MM.1S (cell line): ENCODE results near the gene TSSC4.
"Not testable (repeated sequence)": the region's sequence is repeated elsewhere in the genome, so short reads cannot be mapped to it uniquely, and the experiment has no call there.

Experiments used
- DNase-seq: peaks from one replicate; pipeline ENCODE4 v3.0.0-alpha.2; 2015
- H2AFZ ChIP-seq: fragments of 300-600 bp; sonication (generic); 2 replicates; pipeline ENCODE4 v1.6.0; 2016; ENCODE audit warnings: antibody characterized with exemption, low read length
- H3F3A ChIP-seq: fragments of 300-600 bp; sonication (generic); 2 replicates; pipeline ENCODE4 v1.6.1; 2016; ENCODE audit warnings: mild to moderate bottlenecking, antibody characterized with exemption, low read length, moderate library complexity, mixed read lengths; ENCODE audit not compliant: insufficient read depth
- H3K27ac ChIP-seq: fragments of 300-600 bp; sonication (generic); 2 replicates; pipeline ENCODE4 v1.5.1; 2016; ENCODE audit warnings: mild to moderate bottlenecking, low read length
- H3K27me3 ChIP-seq: fragments of 300-600 bp; sonication (generic); replicated peaks from 2 replicates; pipeline ENCODE4 v1.6.0; 2016; ENCODE audit warnings: low read length; ENCODE audit not compliant: insufficient read depth
- H3K36me3 ChIP-seq: fragments of 300-600 bp; sonication (generic); replicated peaks from 2 replicates; pipeline ENCODE4 v1.6.1; 2016; ENCODE audit warnings: mild to moderate bottlenecking, low read length, mixed read lengths; ENCODE audit not compliant: insufficient read depth
- H3K4me1 ChIP-seq: fragments of 300-600 bp; sonication (generic); 2 replicates; pipeline ENCODE4 v1.6.1; 2016; ENCODE audit warnings: low read length, mixed read lengths
- H3K4me2 ChIP-seq: fragments of 300-600 bp; sonication (generic); 2 replicates; pipeline ENCODE4 v1.6.0; 2016; ENCODE audit warnings: low read depth, low read length
- H3K4me3 ChIP-seq: fragments of 300-600 bp; sonication (generic); 2 replicates; pipeline ENCODE4 v1.5.1; 2016; ENCODE audit warnings: low read length, mixed read lengths
- H3K79me2 ChIP-seq: fragments of 300-600 bp; sonication (generic); 2 replicates; pipeline ENCODE4 v1.6.1; 2016; ENCODE audit warnings: mixed run types, low read length, mixed read lengths
- H3K9ac ChIP-seq: fragments of 300-600 bp; sonication (generic); 2 replicates; pipeline ENCODE4 v1.6.1; 2016; ENCODE audit warnings: low read length, mixed read lengths
- H3K9me2 ChIP-seq: fragments of 300-600 bp; sonication (generic); replicated peaks from 2 replicates; pipeline ENCODE4 v1.6.1; 2016; ENCODE audit warnings: mild to moderate bottlenecking, low read length, mixed read lengths; ENCODE audit not compliant: insufficient read depth
- H3K9me3 ChIP-seq: fragments of 300-600 bp; sonication (generic); replicated peaks from 2 replicates; pipeline ENCODE4 v1.6.1; 2016; ENCODE audit warnings: mild to moderate bottlenecking, low read length, mixed read lengths; ENCODE audit not compliant: insufficient read depth
- H4K20me1 ChIP-seq: fragments of 300-600 bp; sonication (generic); 2 replicates; pipeline ENCODE4 v1.6.1; 2016; ENCODE audit warnings: mild to moderate bottlenecking, low read length, moderate library complexity, mixed read lengths; ENCODE audit not compliant: insufficient read depth
- CTCF ChIP-seq: fragments of 300-600 bp; sonication (generic); IDR thresholded peaks from 2 replicates; pipeline ENCODE4 v1.5.1; 2016; ENCODE audit warnings: antibody characterized with exemption, low read length, mixed read lengths
- EZH2 ChIP-seq: fragments of 300-600 bp; sonication (generic); optimal IDR thresholded peaks from 2 replicates; pipeline ENCODE3; 2017; ENCODE audit warnings: low read depth, mild to moderate bottlenecking, antibody characterized with exemption, low read length, mixed read lengths
- EZH2phosphoT487 ChIP-seq: fragments of 300-600 bp; sonication (generic); IDR thresholded peaks from 2 replicates; pipeline ENCODE4 v1.6.1; 2018; ENCODE audit warnings: antibody characterized with exemption, low read length

TSSC4 gene

GRCh38 chr11:2362414-2362813 lies 38.1 kb upstream of the TSSC4 start:
- Histone ChIP-seq H3K9ac (no peak overlapping the region), H4K20me1 (no peaks in the 10 kb centered on the region), H3K9me2 (no peaks in the 10 kb centered on the region), H3K79me2 (no peaks in the 10 kb centered on the region), H3F3A (no peaks in the 10 kb centered on the region), H3K36me3 (no peaks in the 10 kb centered on the region), H3K4me2 (no peak overlapping the region), H3K27me3 (peaks cover 86% of the 10 kb centered on the region), H3K9me3 (no peaks in the 10 kb centered on the region), H3K4me1 (no peaks in the 10 kb centered on the region), H2AFZ (no peak overlapping the region), H3K4me3 (no peak overlapping the region), H3K27ac (no peak overlapping the region)
- TF ChIP-seq EZH2phosphoT487 (no peak), CTCF (no peak), EZH2 (no peak)
- no peak for DNase-seq

- Histone ChIP-seq H3K27ac (no peak overlapping the region), H3K4me1 (no peaks in the 10 kb centered on the region), H2AFZ (no peak overlapping the region), H3K36me3 (no peaks in the 10 kb centered on the region), H3K4me3 (no peak overlapping the region), H3K9me2 (no peaks in the 10 kb centered on the region), H3K79me2 (no peaks in the 10 kb centered on the region), H3K9ac (no peak overlapping the region), H4K20me1 (no peaks in the 10 kb centered on the region), H3K9me3 (no peaks in the 10 kb centered on the region), H3F3A (no peaks in the 10 kb centered on the region), H3K4me2 (no peak overlapping the region), H3K27me3 (peaks cover 89% of the 10 kb centered on the region)
- no peak for TF ChIP-seq EZH2phosphoT487
- TF ChIP-seq EZH2 = no peak
- no peak for TF ChIP-seq CTCF
- no peak for DNase-seq
These were observed 37.4 kb upstream of the TSSC4 start for GRCh38 chr11:2363130-2363529.

GRCh38 chr11:2363577-2364370 lies 36.8 kb upstream of the TSSC4 start:
- no peaks in the 10 kb centered on the region for H3K4me1 ChIP-seq
- H2AFZ ChIP-seq = no peak overlapping the region
- DNase-seq = no peak
- peaks cover 92% of the 10 kb centered on the region for H3K27me3 ChIP-seq
- H3K9me2 ChIP-seq = no peaks in the 10 kb centered on the region
- H4K20me1 ChIP-seq = no peaks in the 10 kb centered on the region
- no peak overlapping the region for H3K9ac ChIP-seq
- no peak overlapping the region for H3K4me3 ChIP-seq
- H3K79me2 ChIP-seq = no peaks in the 10 kb centered on the region
- no peak overlapping the region for H3K4me2 ChIP-seq
- no peak for TF ChIP-seq EZH2phosphoT487
- no peak for TF ChIP-seq CTCF
- no peak for TF ChIP-seq EZH2
- H3K9me3 ChIP-seq = no peaks in the 10 kb centered on the region
- no peak overlapping the region for H3K27ac ChIP-seq
- no peaks in the 10 kb centered on the region for H3F3A ChIP-seq
- H3K36me3 ChIP-seq = no peaks in the 10 kb centered on the region

GRCh38 chr11:2364386-2364785 lies 36.2 kb upstream of the TSSC4 start:
- not testable (repeated sequence) for H3K4me3 ChIP-seq, H4K20me1 ChIP-seq, H3F3A ChIP-seq, H3K9me2 ChIP-seq, H3K4me2 ChIP-seq, H3K4me1 ChIP-seq, H3K36me3 ChIP-seq, H3K27ac ChIP-seq, H3K9ac ChIP-seq, H3K9me3 ChIP-seq, DNase-seq, H2AFZ ChIP-seq, H3K79me2 ChIP-seq
- peaks cover 95% of the 10 kb centered on the region for H3K27me3 ChIP-seq
